ENCODE measurements around the gene AKAP9. TPM values are rescaled to one million over a fixed set of nuclear protein-coding genes. Genes with fewer than 3 reads are reported as not detected.
A peak's percentile ranks its signal among the peaks of the same experiment; 100 is the strongest.

The AKAP9 gene
- total RNA-seq, 4 donors from 2014 or later = 91.1 to 150 (median 124) TPM

- no peak for DNase-seq
- no peak overlapping the region for H3K4me3 ChIP-seq (replicated peaks in 1 of 3)
- no peaks in the 10 kb centered on the region for H3K27me3 ChIP-seq
- TF ChIP-seq POLR2A (IDR thresholded peaks at IDR 0.05) (no peak), CTCF (IDR thresholded peaks at IDR 0.05) (no peak)
- no peaks in the 10 kb centered on the region for H3K9me3 ChIP-seq
- intact Hi-C loops (cut with DNase I) = no loop called here
- no peak overlapping the region for H3K27ac ChIP-seq
- H3K4me1 ChIP-seq = no peaks in the 10 kb centered on the region
- peaks cover 10 to 14% of the 10 kb centered on the region in 2 donors for H3K36me3 ChIP-seq
Measured at GRCh38 chr7:92051655-92052054, 111.0 kb downstream of the AKAP9 start.

- Histone ChIP-seq H3K4me1 (no peaks in the 10 kb centered on the region), H3K9me3 (no peaks in the 10 kb centered on the region), H3K36me3 (peaks cover 7 to 13% of the 10 kb centered on the region in 2 donors), H3K4me3 (replicated peaks in 1 of 3) (no peak overlapping the region), H3K27ac (no peak overlapping the region), H3K27me3 (no peaks in the 10 kb centered on the region)
- DNase-seq = no peak
- 92 to 99% methylated on average over 2 of the region's 2 CpGs for WGBS, 2 donors
- no peak for TF ChIP-seq POLR2A (IDR thresholded peaks at IDR 0.05)
- no peak for TF ChIP-seq CTCF (IDR thresholded peaks at IDR 0.05)
- intact Hi-C loops (cut with DNase I) = no loop called here
Measured at GRCh38 chr7:92052159-92052558, 111.5 kb downstream of the AKAP9 start.

- Histone ChIP-seq H3K4me3 (replicated peaks in 1 of 3) (no peak overlapping the region), H3K4me1 (peaks cover 0 to 4% of the 10 kb centered on the region in 2 donors), H3K36me3 (peaks cover 5 to 10% of the 10 kb centered on the region in 2 donors), H3K27me3 (no peaks in the 10 kb centered on the region), H3K9me3 (no peaks in the 10 kb centered on the region), H3K27ac (no peak overlapping the region)
- no peak for DNase-seq
- 81 to 84% methylated on average over 3 of the region's 3 CpGs for WGBS, 2 donors
- TF ChIP-seq CTCF (IDR thresholded peaks at IDR 0.05) (no peak), POLR2A (IDR thresholded peaks at IDR 0.05) (no peak)
- intact Hi-C loops (cut with DNase I) = no loop called here
Measured at GRCh38 chr7:92052684-92053083, 112.0 kb downstream of the AKAP9 start.

- no peak overlapping the region for H3K27ac ChIP-seq
Measured at GRCh38 chr7:92053312-92053711, 112.7 kb downstream of the AKAP9 start.

GRCh38 chr7:92056286-92056685 is 115.6 kb downstream of the AKAP9 start:
- intact Hi-C loops (cut with DNase I) = no loop called here
- DNase-seq = no peak
- TF ChIP-seq CTCF (IDR thresholded peaks at IDR 0.05) (no peak), POLR2A (IDR thresholded peaks at IDR 0.05) (no peak)
- Histone ChIP-seq H3K36me3 (peaks cover 0 to 4% of the 10 kb centered on the region in 2 donors), H3K27me3 (no peaks in the 10 kb centered on the region), H3K4me1 (peaks cover 0 to 8% of the 10 kb centered on the region in 2 donors), H3K27ac (no peak overlapping the region), H3K9me3 (no peaks in the 10 kb centered on the region), H3K4me3 (replicated peaks in 1 of 3) (no peak overlapping the region)
- 90 to 95% methylated on average over 1 of the region's 1 CpG for WGBS, 2 donors

More at GRCh38 chr7:92053312-92053711, 112.7 kb downstream of the AKAP9 start:
- Histone ChIP-seq H3K27me3 (no peaks in the 10 kb centered on the region), H3K4me1 (peaks cover 0 to 8% of the 10 kb centered on the region in 2 donors), H3K4me3 (replicated peaks in 1 of 3) (no peak overlapping the region), H3K9me3 (no peaks in the 10 kb centered on the region), H3K36me3 (peaks cover 5 to 10% of the 10 kb centered on the region in 2 donors)
- TF ChIP-seq POLR2A (IDR thresholded peaks at IDR 0.05) (no peak), CTCF (IDR thresholded peaks at IDR 0.05) (no peak)
- intact Hi-C loops (cut with DNase I) = no loop called here
- peak in 1 of 2 donors; percentile 4 for DNase-seq
- 82 to 92% methylated on average over 2 of the region's 2 CpGs for WGBS, 2 donors
